Measurements from ENCODE around the gene DCLRE1C.

Gene DCLRE1C

DNA sequence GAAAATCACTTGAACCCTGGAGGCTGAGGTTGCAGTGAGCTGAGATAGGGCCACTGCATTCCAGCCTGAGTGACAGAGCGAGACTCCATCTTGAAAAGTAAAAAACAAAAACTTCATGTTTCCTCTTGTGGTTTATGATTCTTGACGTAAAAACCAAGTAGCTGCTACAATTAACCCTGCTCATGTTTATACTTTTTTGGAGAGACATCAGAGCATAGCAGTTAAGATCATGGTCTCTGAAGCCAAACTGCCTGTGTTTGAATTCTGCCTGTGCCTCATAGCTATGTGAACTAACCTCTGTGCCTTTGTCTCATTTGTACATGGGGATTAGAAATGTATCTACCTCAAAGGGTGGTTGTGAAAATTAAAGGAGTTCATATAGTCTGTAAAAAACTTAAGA is 48.0 kb downstream of the DCLRE1C start:
- DNase-seq (ENCODE audit: low read depth in 2 of 2): no peak
- H3K4me3 ChIP-seq (replicated peaks in 1 of 2; ENCODE audit: low read depth in 2 of 2, low read length in 2 of 2): no peak overlapping the region
- TF ChIP-seq, protein P1, sequence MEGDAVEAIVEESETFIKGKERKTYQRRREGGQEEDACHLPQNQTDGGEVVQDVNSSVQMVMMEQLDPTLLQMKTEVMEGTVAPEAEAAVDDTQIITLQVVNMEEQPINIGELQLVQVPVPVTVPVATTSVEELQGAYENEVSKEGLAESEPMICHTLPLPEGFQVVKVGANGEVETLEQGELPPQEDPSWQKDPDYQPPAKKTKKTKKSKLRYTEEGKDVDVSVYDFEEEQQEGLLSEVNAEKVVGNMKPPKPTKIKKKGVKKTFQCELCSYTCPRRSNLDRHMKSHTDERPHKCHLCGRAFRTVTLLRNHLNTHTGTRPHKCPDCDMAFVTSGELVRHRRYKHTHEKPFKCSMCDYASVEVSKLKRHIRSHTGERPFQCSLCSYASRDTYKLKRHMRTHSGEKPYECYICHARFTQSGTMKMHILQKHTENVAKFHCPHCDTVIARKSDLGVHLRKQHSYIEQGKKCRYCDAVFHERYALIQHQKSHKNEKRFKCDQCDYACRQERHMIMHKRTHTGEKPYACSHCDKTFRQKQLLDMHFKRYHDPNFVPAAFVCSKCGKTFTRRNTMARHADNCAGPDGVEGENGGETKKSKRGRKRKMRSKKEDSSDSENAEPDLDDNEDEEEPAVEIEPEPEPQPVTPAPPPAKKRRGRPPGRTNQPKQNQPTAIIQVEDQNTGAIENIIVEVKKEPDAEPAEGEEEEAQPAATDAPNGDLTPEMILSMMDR (IDR thresholded peaks at IDR 0.05; ENCODE audit: low read depth, low read length): no peak

DNA sequence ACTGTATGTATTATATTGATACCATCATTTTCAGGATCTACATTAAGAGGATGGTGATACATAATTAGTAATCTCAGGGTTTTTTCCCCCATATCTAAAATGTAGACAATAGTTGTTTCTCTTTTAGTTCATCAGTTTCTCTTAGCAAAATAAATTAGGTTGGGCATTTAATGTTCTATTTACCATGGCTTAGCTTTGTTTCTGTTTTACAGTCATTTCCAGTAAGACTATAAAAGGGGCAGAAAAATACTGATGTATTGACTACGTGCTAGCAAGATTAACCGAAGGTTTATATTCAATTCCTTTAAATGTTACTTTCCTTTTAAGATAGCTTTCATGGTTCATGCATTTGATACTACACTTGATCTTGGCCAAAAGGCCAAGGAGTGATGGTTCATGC is 49.0 kb downstream of the DCLRE1C start:
- no peak overlapping the region for H3K4me3 ChIP-seq (replicated peaks in 1 of 2; ENCODE audit: low read depth in 2 of 2, low read length in 2 of 2)
- TF ChIP-seq, protein P1 (IDR thresholded peaks at IDR 0.05; ENCODE audit: low read depth, low read length): no peak
- DNase-seq (ENCODE audit: low read depth in 2 of 2): no peak

DNA sequence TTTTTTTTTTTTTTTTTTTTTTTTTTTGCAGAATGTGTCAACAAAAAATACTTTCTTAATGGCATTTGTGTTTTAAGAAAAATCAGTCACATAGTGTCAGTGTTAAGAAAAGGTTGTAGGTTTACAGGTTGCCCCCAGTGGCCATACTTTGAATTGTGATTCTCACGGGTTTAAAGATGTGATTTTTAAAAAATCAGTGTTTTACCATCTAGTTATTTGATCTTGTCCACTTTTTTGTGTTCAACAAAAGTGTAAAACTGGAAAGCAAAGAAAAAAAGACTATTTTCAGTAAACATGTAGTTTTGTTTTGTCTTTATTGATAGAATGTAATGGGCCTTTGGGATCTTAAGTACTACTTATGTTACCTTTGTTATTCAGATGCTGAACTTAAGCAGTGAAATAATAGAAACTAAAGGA is 49.6 kb downstream of the DCLRE1C start:
- no peak overlapping the region for H3K4me3 ChIP-seq (replicated peaks in 1 of 2; ENCODE audit: low read depth in 2 of 2, low read length in 2 of 2)
- DNase-seq (ENCODE audit: low read depth in 2 of 2): peak; percentile 53 to 55
- TF ChIP-seq, protein P1 (IDR thresholded peaks at IDR 0.05; ENCODE audit: low read depth, low read length): peak; percentile 55

DNA sequence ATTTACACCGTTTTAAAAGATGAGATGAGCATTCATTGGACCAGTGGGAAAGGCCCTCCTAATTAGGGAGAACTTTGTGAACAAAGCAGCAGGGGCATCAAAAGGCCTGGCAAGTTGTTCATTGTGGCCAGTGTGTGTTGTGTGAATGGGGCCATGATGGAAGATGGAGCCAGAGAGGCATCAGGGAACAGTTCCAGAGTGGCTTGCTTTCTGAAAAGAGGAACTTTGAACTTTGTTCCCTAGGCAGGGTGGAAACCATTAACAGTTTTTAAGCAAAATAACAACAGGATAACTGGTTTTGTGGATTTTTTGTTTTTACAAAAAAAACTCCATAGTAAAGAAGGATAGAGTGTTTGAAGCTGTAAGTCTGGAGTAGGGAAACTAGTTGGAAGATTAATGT is 62.7 kb downstream of the DCLRE1C start:
- DNase-seq (ENCODE audit: low read depth in 2 of 2): no peak
- no peak overlapping the region for H3K4me3 ChIP-seq (replicated peaks in 1 of 2; ENCODE audit: low read depth in 2 of 2, low read length in 2 of 2)
- TF ChIP-seq, protein P1 (IDR thresholded peaks at IDR 0.05; ENCODE audit: low read depth, low read length): no peak

DNA sequence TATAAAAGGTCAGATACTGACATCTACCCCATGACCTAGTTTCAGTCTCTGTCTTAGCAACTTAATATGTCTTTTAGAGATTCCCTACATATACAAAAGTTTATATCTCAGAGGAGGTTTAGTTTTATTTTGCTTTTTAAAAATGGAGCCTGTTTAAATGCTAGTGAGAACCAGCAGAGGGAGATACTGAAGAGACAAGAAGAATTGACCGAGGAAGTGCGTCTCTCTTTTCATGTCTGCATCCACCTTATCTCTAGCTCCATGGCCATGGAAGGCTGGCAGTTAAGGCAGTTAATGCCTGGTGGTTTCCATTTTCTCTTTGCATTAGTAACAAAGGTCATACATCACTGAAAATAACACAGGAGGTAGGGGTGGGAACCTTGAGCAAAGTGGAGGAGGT is 64.6 kb downstream of the DCLRE1C start:
- no peak overlapping the region for H3K4me3 ChIP-seq (replicated peaks in 1 of 2; ENCODE audit: low read depth in 2 of 2, low read length in 2 of 2)
- TF ChIP-seq, protein P1 (IDR thresholded peaks at IDR 0.05; ENCODE audit: low read depth, low read length): peak; percentile 43
- DNase-seq (ENCODE audit: low read depth in 2 of 2): peak; percentile 22 to 31

DNA sequence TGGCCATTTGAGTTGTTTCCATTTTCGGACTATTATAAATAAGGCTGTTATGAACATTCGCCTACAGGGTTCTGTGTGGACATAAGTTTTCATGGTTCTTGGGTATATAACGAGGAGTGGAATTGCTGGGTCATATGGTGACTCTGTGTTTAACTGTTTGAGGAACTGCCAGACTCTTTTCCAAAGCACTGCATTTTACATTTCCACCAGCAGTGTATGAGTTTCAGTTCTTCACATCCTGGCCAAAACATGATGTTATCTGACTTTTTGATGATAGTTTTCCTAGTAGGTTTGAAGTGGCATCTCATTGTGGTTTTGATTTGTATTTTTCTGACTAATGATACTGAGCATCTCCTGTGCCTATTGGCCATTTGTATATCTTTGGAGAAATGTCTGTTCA is 69.8 kb downstream of the DCLRE1C start:
- TF ChIP-seq, protein P1 (IDR thresholded peaks at IDR 0.05; ENCODE audit: low read depth, low read length): no peak
- no peak for DNase-seq (ENCODE audit: low read depth in 2 of 2)

DNA sequence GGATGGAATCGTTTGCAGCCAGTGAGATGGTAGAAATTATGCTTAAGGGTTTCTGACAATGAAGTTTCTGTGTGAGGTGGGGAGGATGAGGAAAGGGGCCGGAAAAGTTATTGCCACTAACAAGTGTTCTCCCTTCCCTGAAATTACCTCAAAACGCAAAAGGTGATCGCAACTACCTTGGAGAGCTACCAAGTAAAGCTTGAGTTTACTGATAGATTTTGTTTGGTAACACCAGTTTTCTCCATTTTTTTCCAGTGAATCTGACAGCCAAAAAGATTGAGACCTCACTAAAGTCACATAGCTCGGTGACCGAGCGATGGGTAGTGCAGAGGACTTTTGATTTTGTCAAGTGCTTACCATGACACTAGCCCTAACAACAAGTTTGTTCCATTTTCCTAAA is 73.7 kb downstream of the DCLRE1C start:
- TF ChIP-seq, protein P1 (IDR thresholded peaks at IDR 0.05; ENCODE audit: low read depth, low read length): no peak
- DNase-seq (ENCODE audit: low read depth in 2 of 2): peak in 1 of 2 donors; percentile 9
- H3K4me3 ChIP-seq (replicated peaks in 1 of 2; ENCODE audit: low read depth in 2 of 2, low read length in 2 of 2): peak overlapping the region; percentile 65 to 85

More for the DNA sequence above, 69.8 kb downstream of the DCLRE1C start:
- H3K4me3 ChIP-seq (replicated peaks in 1 of 2; ENCODE audit: low read depth in 2 of 2, low read length in 2 of 2): no peak overlapping the region

All from cardiac fibroblast (primary cell).